HuH-7.5 (cell line): ENCODE results near the gene SMURF2.
"Not testable (repeated sequence)": the region's sequence is repeated elsewhere in the genome, so short reads cannot be mapped to it uniquely, and the experiment has no call there.

Experiments
- DNase-seq: peaks from one replicate; pipeline ENCODE4 v3.0.0; 2011; ENCODE audit warnings: low spot score

SMURF2 gene

DNA sequence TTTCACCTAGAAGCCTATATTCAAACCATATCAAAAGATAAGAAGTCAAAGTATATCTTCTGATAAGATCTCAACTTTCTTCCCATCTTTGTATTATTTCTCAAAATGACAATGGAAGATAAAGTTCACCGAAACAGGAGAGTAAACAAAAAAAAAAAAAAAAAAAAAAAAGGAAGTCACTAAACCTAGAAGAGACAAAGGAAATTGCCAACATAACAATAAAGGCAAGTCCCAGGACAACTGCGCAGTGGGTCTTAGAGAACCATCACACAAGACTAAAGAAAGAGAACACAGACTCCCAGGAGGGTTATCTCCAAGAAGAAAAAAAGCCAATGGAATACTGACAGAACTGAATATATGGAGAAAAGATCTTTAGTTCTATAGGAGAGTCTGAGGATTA lies 65.7 kb downstream of the SMURF2 start:
- DNase-seq, result no peak

DNA sequence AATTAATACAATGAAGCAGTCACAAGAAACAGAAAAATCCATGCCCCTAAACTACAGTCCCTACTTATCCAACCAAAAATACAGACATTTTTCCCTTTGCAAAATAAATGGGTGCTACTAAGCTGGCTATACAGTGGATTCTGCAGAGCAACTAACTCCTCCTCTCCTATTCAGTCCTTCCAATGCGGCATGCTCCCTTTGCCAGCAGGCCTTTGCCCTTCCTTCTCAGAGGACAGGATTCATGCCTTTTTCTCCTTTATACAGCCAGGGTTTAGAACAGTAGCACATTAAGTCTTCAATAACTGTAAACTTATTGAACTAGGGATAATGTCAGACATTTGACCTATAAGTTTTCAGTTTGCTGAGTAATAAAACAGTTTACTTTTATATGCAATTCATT lies 70.2 kb downstream of the SMURF2 start:
- DNase-seq, result no peak

DNA sequence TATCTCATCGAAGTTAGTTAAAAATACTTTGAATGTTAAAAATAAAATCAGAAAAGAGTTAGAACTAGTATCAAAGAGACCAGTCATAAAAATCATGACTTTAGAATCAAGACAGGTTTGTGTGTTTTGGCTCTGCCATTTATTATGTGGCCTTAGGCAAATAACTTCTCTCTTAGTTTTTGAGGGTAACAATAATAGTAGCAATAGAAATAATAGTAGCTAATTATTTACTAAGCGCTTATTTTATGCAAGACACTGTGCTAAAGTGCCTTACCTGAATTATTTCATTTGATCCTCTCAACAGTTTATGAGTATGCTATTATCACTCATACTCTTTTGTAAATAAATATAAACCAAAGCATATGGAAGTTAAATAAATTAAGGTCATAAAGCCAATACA lies 77.0 kb downstream of the SMURF2 start:
- no peak for DNase-seq

DNA sequence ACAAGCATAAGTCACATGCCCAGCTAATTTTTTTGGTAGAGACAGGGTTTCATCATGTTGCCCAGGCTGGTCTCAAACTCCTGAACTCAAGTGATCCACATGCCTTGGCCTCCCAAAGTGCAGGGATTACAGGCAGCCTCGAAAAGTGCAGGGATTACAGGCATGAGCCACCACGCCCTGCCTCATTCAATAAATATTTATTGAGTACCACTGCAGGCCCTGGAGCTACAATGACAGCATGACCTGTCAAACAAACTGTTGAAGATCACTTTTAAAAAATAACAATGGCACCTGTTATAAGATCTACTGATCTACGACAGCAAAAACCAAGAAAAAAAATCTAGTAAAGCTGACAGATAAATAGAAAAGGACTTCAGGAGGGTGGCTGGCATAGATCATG lies 79.1 kb downstream of the SMURF2 start:
- no peak for DNase-seq

DNA sequence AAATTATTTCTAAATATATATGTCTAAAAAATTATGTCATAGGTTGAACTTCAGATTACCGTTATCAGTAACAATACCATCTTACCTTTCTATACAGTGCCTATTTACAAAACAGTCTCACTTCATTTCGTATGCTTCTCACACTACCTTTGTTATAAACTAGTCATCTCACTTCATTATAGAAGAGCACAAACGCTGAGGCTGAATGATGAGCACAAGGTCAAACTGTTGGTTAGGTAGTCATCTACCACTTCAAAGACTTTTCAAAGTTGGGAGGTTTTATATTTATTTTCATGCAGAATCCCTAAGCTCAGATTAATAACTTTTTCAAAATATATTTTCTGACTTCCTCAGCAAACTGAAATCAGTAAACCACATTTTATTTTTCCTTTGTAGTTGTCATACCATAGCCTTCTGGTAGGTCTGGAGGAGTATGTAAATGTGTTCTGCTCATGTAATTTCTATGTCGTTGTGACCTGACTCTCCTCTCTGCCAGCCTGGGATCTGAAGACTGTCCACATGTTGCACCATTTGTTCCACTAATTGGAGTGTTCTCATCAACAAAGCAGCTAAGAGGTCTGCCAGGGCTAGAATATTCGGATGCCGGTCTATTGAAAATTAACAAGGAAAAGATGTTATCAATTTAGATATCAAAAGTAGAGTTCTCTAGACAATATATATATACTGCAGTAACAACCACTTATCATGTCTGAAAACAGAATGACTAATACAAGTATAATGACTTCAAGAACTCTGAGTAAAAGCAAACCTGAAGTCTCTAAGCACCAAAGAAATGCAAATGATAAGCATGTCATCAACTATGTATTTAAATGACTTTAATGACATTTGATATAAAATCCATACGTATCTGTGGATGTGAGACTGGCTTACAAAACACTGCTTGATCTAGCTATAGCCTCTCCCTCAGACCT lies 81.5 kb downstream of the SMURF2 start:
- no peak for DNase-seq

DNA sequence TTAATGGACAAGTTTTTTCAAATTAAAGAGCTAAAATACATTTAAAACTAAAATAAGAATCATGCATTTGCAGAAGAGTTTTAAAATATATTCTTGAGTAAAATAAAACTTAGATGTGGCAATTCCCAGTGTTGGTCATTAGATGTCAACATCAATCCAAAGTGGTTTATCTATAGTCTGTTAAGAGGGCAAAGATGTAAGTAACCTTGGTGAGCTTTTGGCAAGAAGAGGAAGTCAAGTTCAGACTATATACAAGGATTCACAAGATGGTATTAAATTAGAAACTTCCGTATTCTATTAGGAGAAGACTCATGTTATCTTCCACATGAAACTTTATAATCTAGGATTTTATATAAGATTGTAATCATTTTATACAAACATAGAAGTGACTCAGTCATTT lies 82.2 kb downstream of the SMURF2 start:
- no peak for DNase-seq

DNA sequence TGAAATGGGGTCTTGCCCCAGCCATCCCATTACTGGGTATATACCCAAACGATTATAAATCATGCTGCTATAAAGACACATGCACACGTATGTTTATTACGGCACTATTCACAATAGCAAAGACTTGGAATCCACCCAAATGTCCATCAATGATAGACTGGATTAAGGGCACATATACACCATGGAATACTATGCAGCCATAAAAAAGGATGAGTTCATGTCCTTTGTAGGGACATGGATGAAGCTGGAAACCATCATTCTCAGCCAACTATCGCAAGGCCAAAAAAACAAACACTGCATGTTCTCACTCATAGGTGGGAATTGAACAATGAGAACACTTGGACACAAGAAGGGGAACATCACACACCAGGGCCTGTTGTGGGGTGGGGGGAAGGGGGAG lies 85.1 kb downstream of the SMURF2 start:
- not testable (repeated sequence) for DNase-seq

DNA sequence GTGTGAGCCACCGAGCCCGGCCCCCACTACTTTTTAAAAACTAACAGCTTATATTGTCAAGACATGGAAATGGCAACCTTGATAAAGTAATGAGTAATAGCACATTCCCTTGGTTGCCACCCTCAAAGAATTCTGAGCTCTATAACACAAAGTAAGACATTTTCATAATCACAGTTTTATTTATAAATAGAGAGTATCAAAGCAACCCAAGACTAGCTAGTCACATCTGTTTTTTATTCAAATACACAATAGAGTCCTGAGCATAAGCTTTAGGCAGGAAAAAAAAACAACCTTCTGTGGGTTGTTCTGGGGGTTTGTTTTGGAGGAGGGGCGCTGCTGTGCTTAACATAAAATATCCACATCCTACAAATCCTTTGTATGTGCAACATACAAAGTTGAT lies 86.7 kb downstream of the SMURF2 start:
- no peak for DNase-seq

DNA sequence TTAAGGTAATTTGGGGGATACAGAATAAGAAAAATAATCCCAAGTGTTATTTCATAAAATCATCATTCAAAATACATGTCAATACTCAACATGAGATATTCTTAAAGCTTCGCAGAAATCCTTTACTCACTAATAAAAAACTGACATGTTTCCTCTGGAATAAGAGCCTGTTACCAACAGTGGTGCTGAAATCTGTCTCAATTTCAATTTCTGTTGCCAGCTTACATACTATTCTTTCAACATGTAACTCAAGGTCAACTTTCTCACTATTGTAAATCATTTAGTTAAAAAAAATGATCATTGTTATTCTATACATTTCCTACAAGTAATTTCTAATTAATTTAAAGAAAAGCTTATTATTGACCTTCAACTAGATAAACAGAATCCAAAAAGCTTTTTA lies 87.5 kb downstream of the SMURF2 start:
- no peak for DNase-seq

DNA sequence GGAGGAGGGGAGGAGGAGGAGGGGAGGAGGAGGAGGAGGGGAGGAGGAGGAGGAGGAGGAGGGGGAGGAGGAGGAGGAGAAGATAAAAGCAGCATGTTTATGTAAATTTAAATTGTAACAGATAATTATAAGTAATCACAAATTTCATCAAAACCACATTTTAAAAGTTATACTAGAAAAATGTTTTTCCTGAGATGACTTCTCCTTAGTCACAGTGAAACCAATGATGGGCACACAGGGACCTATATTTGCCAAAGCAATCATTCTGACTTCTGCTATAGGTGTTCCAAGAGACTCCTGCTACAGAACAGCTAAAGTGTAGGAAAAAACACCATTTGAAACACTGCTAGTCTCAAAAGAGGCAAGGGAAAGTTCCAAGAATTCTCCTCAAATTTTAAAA lies 88.9 kb downstream of the SMURF2 start:
- DNase-seq, result no peak

DNA sequence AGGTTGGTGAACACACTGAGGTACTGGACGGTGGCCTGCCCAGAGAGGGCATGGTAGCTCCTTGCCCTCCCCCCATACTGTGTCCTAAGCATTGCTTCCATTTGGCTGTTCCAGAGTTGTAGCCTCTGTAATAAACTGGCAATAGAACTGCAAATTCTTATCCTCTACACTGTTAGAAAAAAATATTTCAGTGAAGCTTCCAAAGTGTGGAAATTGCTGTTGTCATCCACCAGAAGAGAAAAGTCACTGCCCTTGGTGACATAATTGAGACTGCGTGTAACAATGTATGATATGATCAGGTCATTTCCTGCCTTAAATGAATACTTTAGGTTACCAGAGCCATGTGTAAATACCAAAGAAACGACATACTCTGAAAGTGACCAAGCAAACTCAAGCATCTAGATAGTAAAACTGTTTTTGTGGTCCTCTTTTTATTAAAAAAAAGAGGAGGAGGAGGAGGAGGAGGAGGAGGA lies 89.4 kb downstream of the SMURF2 start:
- no peak for DNase-seq

DNA sequence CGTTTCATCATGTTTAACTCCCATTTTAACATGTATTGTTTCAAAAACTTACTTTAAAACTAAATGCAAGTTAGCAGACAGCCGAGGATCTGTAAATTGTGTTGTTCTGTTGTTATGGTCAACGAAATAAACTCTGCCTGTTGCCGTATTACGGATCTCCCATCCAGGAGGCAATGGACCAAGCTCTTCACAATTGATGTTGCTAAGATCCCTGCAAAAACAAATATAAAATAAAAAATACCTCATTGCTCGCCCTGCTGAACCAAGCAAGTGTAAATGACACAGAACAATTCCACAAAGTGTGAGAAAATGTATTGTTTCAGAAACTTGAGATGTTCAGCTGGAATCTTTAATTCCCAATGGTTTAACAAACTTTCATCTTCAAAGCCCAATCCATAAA lies 90.4 kb downstream of the SMURF2 start:
- no peak for DNase-seq

DNA sequence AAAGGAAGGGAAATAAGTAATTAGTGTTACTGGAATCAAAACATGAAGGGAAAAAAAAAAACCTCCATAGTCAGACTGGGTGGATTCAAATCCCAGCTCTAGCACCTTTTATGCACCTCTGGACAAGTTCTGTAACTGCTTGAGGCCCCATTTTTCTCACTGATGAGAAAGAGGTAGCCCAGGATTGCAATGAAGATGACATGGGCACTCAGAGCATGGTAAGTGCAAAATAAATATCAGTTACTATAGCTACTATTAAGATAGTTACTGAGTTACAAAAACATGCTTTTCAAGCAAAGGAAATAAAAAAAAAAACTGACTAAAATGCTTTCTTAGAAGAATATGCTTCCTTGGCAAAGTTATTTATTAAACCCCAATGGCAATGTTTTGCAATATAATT lies 96.5 kb downstream of the SMURF2 start:
- no peak for DNase-seq

DNA sequence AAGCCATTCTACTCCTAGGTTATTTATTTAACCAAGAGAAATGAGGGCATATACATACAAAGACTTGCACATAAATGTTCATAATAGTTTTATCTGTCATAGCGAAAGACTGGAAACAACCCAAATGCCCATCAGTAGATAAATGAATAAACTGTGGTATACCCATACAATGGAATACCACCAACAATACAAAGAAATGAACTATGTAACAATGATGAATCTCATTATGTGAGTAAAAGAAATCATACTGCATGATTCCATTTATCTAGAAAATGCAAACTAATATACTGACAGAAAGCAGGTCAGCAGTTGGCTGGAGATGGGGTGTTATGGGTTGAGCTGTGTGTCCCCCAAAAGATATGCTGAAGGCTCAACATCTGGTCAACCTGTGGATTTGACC lies 98.0 kb downstream of the SMURF2 start:
- DNase-seq, result no peak

DNA sequence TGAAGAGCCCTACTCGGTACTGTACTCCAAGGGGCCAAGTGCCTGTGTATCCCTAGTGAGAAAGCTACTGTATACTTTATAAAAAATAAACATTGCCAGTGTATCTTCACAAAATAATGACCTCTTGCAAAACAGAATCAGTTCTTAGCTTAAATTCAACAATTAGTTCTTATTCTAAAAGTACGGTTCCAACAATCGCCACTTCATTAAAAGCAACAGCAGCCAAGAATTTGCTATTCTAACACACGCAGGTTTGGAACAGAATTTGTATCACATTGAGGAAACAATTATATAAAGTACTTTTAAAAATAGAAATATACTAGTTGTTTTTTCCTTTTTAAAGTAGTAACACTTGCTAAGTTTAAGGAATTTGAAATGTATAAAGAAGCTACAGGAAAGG lies 106.8 kb downstream of the SMURF2 start:
- DNase-seq, result no peak

DNA sequence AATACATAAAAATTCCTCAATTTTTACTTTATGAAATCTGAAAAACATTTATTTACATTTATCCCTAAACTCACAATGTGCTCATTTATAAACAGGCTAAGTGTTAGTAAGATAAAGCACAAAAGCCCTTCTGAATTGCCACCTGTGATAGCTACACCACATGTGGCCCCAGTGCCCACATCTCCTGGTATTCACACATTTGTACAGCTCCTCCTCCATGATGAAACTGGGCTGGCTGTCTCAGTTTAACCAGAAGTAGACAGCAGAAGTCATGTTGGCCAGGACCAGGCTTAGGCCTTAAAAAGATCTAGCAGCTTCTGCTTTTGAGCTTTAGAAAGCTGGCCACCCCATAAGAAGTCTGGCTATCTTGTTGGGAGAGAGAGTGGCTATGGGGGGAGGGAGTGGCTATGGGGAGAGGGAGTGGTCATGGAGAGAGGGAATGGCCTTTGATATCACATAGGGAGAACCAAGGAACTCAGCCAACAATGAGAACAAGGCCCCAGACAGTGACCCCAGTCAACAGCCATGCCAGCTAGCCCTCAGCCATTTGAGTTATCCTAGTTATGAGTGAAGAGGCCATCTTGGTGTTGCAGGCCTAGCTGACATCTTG lies 108.0 kb downstream of the SMURF2 start:
- no peak for DNase-seq

DNA sequence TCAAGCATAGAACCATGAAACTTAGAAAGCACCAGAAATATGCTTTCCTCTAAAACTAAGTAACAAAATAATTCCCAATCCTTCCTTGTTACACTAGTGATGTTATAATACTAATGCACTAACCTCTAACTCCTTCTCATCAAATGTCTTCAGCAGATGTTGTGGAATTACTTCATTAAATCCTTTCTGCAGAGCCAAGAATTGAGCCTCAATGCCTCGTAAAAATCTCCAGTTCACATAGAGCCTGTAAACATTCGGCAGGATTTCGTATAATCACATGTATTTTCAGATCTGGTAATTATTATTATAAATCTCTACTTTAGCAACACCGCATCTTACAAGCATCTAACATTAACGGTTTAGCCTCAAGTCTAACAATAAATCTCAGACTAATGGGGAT lies 110.6 kb downstream of the SMURF2 start:
- no peak for DNase-seq

DNA sequence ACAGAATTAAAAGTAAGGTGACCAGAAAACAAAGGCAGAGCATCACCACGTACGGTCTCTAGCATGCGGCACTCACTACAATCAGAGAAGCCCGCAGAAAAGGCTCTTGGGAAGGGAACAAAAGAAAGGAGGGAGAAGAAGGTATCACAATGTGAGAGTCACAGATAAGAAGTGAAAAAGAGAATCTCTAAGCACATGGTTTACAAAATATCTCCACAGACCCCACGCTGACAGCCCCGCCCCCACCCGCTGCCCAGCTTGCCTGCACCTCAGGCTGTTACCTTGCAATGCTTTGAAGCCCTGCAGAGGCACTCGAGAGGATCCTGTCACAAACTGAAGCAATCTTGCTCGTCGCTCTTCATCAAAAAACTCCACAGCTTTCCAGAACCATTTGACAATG lies 114.8 kb downstream of the SMURF2 start:
- no peak for DNase-seq

DNA sequence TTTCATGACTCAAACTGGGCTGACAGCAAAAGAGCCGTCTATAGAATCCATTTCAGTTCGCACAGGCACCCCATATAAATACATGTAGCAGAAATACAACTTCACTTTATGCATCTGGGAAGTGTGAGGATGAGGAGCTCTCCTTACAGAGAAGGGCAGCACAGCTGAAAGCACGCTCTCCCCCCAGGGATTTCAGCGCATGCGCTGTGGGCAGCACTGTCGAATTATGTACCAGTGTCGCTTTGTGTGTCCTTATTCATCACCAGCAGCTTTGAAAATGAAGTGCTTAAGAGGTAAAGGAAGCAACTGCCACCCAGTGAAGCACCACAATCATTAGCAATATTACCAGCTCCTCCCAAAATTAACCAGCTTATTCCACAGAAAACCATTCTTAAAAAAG lies 115.4 kb downstream of the SMURF2 start:
- DNase-seq, result no peak

DNA sequence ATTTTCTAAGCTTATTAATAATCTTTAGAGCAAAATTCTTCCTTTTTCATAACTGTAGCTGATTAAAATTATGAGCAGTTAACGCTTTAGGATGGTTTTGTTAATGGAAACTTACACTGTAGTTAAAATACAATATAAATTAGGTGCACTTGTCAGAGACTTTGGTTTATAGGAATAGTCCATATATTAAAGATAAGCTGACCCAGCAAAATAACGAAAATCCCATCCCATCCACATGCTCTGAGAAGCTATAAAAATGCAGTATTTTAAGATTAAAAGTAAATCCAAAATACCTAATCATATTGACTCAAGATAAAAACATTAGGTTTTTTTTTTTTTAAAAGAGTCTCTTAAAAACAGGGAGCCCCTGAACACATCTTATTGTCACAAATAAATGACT lies 117.4 kb downstream of the SMURF2 start:
- DNase-seq, result no peak

DNA sequence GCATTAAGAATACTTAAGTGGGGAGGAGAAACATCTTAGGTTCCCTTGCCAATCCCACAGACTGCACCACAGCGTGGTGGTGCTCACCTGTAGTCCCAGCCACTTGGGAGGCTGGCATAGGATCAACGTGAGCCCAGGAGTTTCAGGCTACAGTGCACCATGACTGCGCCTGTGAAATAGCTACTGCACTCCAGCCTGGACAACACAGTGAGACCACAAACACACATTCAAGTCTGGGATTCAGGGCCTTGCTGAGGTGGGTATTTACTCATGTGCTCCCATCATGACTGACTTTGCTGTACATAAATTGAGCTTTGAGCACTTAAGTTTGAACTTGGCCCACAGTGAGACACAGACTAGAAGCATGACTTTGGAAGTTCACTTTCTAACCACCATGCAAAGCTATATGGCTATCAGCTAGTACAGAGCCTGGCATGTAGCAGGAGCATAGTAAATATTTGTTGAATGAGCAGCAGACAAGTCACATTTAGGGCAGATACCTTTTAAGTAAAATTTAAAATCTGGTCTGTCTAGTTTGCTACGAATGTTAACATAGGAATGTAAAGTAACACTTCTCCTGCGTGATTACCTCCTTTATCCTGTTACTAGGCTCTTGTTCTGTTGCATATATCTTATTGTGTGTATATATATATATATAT lies 121.9 kb downstream of the SMURF2 start:
- no peak for DNase-seq

DNA sequence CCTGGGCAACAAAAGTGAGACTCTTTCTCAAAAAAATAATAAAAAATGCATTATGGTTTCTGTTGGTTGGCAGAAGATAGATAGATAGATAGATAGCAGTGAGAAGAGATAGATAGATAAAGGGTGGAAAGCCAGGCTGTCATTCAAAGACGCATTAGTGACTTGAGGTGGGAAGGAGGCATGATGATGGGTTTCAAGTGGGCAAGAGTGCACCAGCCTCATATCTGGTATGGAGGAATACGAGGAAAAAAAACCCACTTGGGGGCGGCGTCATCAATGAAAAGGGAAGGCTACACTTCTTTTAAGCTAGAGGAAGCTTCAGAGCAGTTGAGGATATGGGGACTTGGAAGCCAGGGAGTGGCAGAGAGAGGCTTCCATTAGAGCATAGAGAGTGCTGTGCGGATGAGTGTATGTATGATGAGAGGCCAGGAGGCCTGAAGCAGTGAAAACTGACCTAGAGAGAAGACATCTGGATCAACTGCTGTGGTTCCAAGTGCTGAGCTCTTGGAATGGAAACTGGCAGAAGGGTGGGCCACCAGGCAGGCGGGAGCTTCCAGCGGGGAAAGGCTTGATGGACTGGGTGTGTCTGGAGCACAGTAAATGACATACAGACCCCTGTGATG lies 123.5 kb downstream of the SMURF2 start:
- DNase-seq, result no peak

DNA sequence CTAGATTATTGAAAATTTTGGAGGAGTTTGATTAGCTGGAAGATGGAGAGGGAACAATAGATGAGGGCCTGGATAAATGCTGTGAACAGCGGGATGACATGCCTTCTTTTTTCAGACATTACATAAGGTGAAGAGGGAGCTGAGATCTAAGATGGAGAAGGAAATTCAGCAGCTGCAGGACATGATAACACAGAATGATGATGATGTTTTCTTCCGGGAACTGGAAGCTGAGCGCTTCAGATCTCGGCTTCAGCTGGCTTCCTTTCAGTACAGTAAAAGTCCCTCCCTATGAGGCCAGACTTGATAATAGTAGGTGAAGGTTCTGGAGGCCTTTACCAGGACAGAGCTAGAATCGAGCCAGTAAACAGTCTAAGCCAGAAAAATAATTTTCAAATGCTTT lies 124.6 kb downstream of the SMURF2 start:
- DNase-seq, result no peak
